Uterus (tissue), 4 donors: Measurements from ENCODE around the gene PNO1. TPM values are rescaled to one million over a fixed set of nuclear protein-coding genes. Genes with fewer than 3 reads are reported as not detected.
"Not testable (repeated sequence)": the region's sequence is repeated elsewhere in the genome, so short reads cannot be mapped to it uniquely, and the experiment has no call there.

Experiments used
- DNase-seq, 2 donors: peaks; one replicate each; pipeline ENCODE4 v3.0.0-alpha.2; 2019 to 2020
- H3K27ac ChIP-seq, 2 donors: fragments of 200-600 bp; sonication (generic); 1 replicate in 1 of 2; 2 replicates in 1 of 2; pipeline ENCODE4 v1.5.1; 2016 to 2018
- H3K27me3 ChIP-seq, 2 donors: fragments of 200-600 bp; sonication (generic); one replicate each; pipeline ENCODE4 v1.5.1; 2018 to 2019; ENCODE audit warnings: control low read depth in 1 of 2
- H3K36me3 ChIP-seq, 2 donors: fragments of 200-600 bp; sonication (generic); one replicate each; pipeline ENCODE4 v1.5.1; 2019; ENCODE audit warnings: control low read depth in 1 of 2
- H3K4me1 ChIP-seq, 2 donors: fragments of 200-600 bp; sonication (generic); one replicate each; pipeline ENCODE4 v1.5.1; 2018 to 2019; ENCODE audit warnings: control low read depth in 1 of 2
- H3K4me3 ChIP-seq, 2 donors: fragments of 200-600 bp; sonication (generic); 1 replicate in 1 of 2; 2 replicates in 1 of 2; pipeline ENCODE4 v1.5.1; 2018 to 2019; ENCODE audit warnings: mild to moderate bottlenecking in 1 of 2
- H3K9me3 ChIP-seq, 2 donors: fragments of 200-600 bp; sonication (generic); one replicate each; pipeline ENCODE4 v1.5.1; 2019; ENCODE audit warnings: control low read depth in 1 of 2
- POLR2A ChIP-seq, 2 donors: fragments of 450-650 bp; IDR thresholded peaks; one replicate each; pipeline ENCODE4 v1.6.1; 2016; ENCODE audit warnings: antibody characterized with exemption in 2 of 2, mild to moderate bottlenecking in 1 of 2, moderate library complexity in 1 of 2
- intact Hi-C: fragments of 100-400 bp; cut with DNase I; formaldehyde crosslinking; loops from one replicate; pipeline ENCODE4 v1.15.1; 2023; ENCODE audit warnings: low total_unique reads
- total RNA-seq, 4 donors: library from RNA; depleted of rRNA in 3 of 4; stranded (reverse); fragments of >200 nt in 3 of 4; gene quantifications; one replicate each; pipeline versions ENCODE4 v1.1.0 to v1.2.4, GENCODE V29; 2014 to 2023
- TF ChIP-seq, protein P1 (sequence below), 4 experiments: fragments of 200-600 bp in 2 of 4; fragments of 450-650 bp in 2 of 4; sonication (generic) in 2 of 4; IDR thresholded peaks; one replicate each; pipeline ENCODE4 v1.5.1; 2016 to 2019; ENCODE audit warnings: antibody characterized with exemption in 4 of 4, mild to moderate bottlenecking in 2 of 4, moderate library complexity in 1 of 4
- donor health status: DM: yes; HTN: yes; CAD: no.

The PNO1 gene
- total RNA-seq: 10 to 100 TPM in 2 of 4 donors, 1 to 10 TPM in 2; 7.6 to 15.8 (median 12.2) TPM

DNA sequence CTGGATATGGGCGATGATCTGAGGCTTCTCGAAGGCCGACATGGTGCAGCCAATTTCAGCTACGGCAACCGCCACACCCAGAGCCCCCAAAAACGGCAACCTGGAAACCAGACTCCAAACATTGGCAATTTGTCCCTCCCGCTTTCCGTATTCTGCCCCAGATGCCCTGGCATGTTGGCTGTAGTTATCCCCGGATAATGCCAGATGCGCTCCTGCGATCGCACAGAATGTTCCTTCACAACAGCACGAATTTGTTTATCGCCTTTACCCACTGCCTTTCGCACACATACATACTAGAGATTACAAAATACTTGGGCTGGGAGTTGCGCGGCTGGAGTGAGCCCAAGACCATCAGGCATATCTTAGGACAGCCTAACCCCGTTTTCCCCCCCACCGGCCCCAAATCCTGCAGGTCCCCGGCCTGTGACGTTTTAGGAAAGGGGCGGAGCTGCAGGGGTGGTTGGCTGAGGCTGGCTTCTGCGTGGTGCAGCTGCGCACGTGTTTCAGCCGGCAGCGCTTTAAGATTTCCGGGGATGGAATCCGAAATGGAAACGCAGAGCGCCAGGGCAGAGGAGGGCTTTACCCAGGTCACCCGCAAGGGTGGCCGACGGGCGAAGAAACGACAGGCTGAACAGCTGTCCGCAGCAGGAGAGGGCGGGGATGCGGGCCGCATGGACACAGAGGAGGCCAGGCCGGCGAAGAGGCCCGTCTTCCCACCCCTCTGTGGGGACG, at the start of gene PNO1:
Gene PNO1, plus strand, starts transcription at position 487 of the 732 bp plus-strand sequence. Its CDS starts 47 bp downstream, at position 534.
- peak within 1 kb of the TSS; percentile 89 to 97 for H3K27ac ChIP-seq
- H3K4me1 ChIP-seq: peaks cover 0 to 10% of the 10 kb centered on the region in 2 donors
- no peaks in the 10 kb centered on the region for H3K9me3 ChIP-seq
- H3K4me3 ChIP-seq: peak within 1 kb of the TSS; percentile 91
- no peaks in the 10 kb centered on the region for H3K27me3 ChIP-seq
- H3K36me3 ChIP-seq: no peaks in the 10 kb centered on the region
- intact Hi-C loops: no loop called here
- DNase-seq: peak; percentile 95 to 96
- TF ChIP-seq, protein P1, sequence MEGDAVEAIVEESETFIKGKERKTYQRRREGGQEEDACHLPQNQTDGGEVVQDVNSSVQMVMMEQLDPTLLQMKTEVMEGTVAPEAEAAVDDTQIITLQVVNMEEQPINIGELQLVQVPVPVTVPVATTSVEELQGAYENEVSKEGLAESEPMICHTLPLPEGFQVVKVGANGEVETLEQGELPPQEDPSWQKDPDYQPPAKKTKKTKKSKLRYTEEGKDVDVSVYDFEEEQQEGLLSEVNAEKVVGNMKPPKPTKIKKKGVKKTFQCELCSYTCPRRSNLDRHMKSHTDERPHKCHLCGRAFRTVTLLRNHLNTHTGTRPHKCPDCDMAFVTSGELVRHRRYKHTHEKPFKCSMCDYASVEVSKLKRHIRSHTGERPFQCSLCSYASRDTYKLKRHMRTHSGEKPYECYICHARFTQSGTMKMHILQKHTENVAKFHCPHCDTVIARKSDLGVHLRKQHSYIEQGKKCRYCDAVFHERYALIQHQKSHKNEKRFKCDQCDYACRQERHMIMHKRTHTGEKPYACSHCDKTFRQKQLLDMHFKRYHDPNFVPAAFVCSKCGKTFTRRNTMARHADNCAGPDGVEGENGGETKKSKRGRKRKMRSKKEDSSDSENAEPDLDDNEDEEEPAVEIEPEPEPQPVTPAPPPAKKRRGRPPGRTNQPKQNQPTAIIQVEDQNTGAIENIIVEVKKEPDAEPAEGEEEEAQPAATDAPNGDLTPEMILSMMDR (IDR thresholded peaks at IDR 0.05): peak in 3 of 4 experiments; percentile 8 to 34 (median 14)
- TF ChIP-seq POLR2A (IDR thresholded peaks at IDR 0.05): peak in 1 of 2 donors; percentile 37

DNA sequence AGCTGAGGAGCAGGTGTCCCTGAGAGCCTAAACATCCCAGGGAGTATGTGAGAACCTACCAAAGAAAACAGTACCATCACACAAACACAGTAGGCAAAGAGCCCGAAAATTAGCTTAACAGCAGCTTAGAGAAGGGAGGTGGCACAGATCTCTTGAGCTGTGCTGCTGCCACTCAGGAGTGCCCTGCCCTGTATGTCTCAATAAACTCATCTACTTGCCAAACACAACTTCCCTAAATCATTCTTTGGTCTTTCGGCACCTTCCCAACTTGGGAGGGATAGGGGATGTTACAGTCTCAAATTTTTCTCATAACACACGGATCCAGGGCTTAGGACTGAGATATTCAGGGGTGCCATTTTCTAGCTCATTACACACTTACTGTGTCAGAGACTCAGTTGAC, 49.6 kb upstream of the PNO1 start:
- intact Hi-C loops: no loop called here
- no peaks in the 10 kb centered on the region for H3K36me3 ChIP-seq
- no peaks in the 10 kb centered on the region for H3K4me1 ChIP-seq
- H3K27ac ChIP-seq: no peak overlapping the region
- TF ChIP-seq, protein P1 (IDR thresholded peaks at IDR 0.05): no peak
- no peak for TF ChIP-seq POLR2A (IDR thresholded peaks at IDR 0.05)
- H3K27me3 ChIP-seq: no peaks in the 10 kb centered on the region
- H3K9me3 ChIP-seq: no peaks in the 10 kb centered on the region
- DNase-seq: no peak
- no peak overlapping the region for H3K4me3 ChIP-seq

DNA sequence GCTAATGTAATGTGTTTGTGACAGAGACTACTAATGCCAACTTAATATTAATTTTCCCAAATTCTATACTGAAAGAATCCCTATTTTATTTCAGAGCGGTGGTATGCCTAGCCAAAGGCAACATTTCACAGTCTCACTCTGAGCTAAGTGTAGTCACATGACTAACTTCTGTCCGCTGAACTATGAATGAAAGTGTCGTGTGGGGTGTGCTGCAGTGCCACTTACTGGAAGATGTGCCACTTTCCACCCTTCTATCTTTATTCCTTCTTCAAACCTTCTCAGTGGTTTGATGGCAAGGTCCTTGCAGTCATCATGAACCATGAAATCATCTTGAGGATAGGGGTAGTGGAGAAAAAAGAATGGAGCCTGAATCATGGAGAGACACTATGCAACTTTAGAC, 47.6 kb upstream of the PNO1 start:
- no peak for DNase-seq
- Histone ChIP-seq H3K27ac (no peak overlapping the region), H3K4me3 (no peak overlapping the region), H3K27me3 (no peaks in the 10 kb centered on the region), H3K4me1 (no peaks in the 10 kb centered on the region), H3K36me3 (no peaks in the 10 kb centered on the region), H3K9me3 (no peaks in the 10 kb centered on the region)
- TF ChIP-seq, protein P1 (IDR thresholded peaks at IDR 0.05): no peak
- TF ChIP-seq POLR2A (IDR thresholded peaks at IDR 0.05): no peak
- intact Hi-C loops: no loop called here

DNA sequence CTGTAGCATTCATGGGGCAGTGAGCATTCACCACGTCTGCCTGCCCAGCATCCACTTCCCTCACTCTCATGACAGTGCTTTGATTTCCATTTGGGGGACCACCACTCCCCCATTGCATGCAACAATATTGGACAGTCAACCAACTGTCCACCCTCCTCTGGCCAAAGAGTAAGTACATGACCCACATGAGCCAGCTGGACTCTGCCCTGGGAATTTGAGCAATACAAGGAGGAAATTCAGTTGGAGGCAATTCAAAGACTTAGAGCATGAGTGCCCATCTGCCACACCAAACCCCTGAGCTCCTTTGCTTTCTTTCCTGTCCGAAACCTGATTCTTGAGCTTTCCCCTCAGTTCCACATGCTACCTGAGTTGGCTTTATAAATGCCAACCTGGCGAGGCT, 41.7 kb upstream of the PNO1 start:
- H3K27ac ChIP-seq: no peak overlapping the region
- TF ChIP-seq, protein P1 (IDR thresholded peaks at IDR 0.05): no peak
- TF ChIP-seq POLR2A (IDR thresholded peaks at IDR 0.05): no peak
- no peak for DNase-seq
- H3K4me1 ChIP-seq: no peaks in the 10 kb centered on the region
- H3K4me3 ChIP-seq: no peak overlapping the region
- H3K27me3 ChIP-seq: no peaks in the 10 kb centered on the region
- H3K36me3 ChIP-seq: no peaks in the 10 kb centered on the region
- intact Hi-C loops: no loop called here
- no peaks in the 10 kb centered on the region for H3K9me3 ChIP-seq

DNA sequence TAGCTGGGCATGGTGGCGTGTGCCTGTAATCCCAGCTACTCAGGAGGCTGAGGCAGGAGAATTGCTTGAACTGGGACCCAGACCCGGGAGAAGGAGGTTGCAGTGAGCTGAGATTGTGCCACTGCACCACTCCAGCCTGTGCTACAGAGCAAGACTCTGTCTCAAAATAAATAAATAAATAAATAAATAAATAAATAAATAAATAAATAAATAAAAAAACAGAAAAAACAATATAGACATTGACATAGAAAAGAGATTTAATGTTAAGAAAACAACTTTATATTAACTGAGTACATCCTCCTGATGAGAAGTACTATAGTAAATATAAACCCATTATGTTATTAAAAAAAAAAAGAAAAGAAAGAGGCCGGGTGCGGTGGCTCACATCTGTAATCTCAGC, 39.8 kb upstream of the PNO1 start:
- DNase-seq, H3K4me1 ChIP-seq, H3K4me3 ChIP-seq, H3K36me3 ChIP-seq, H3K27ac ChIP-seq, intact Hi-C loops, H3K9me3 ChIP-seq, H3K27me3 ChIP-seq: not testable (repeated sequence)
